ENCODE results near the gene RIPOR3. TPM values are rescaled to one million over a fixed set of nuclear protein-coding genes. Genes with fewer than 3 reads are reported as not detected.

Gene RIPOR3
- total and polyA plus RNA-seq, 9 of the 15 experiments (the other 6 are each of a cell fraction or from before 2014, with no cell fraction given): 3.3 to 62.7 (median 21.4) TPM

DNA sequence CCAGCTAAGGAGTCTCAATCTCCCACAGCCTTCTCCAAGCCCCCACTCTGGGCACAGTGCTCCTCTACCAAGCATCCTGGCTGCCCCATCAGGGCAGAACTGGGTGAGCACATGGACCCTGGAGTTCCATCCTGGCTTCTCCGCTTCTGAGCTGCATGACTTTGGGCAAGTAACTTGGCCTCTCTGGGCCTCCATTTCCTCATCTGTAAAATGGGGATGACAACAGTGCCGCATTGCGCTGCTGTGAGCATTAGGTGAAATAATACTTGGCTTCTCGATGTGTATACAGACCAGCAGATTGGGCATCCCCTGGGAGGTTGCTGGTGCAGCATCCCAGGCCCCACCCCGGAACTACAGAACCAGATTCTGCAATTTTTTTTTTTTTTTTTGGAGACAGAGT lies 8.3 kb upstream of the RIPOR3 start:
- H3K79me2 ChIP-seq (ENCODE audit: control insufficient read depth, insufficient read depth, low read length): no peaks in the 10 kb centered on the region
- no peak overlapping the region for H3K4me2 ChIP-seq (ENCODE audit: insufficient read depth, low read length)
- ATAC-seq: no peak
- CTCF ChIA-PET (ENCODE audit: low intra/inter-chr PET ratio): no interaction called here
- H3K36me3 ChIP-seq (ENCODE audit: control insufficient read depth, insufficient read depth, low read length): no peaks in the 10 kb centered on the region
- H3K4me1 ChIP-seq (replicated peaks in 1 of 2; ENCODE audit: control insufficient read depth in 2 of 2, insufficient read depth in 2 of 2, low read length in 2 of 2): peaks cover 4 to 10% of the 10 kb centered on the region in 2 experiments; a peak in 3 of 5 replicates
- H3K9ac ChIP-seq (ENCODE audit: insufficient read depth in 1 of 2, low read depth in 2 of 2, low read length in 2 of 2): no peak overlapping the region
- no peaks in the 10 kb centered on the region for H3K9me1 ChIP-seq (ENCODE audit: control insufficient read depth, insufficient read depth, low read length)
- 60% methylated on average over 5 of the region's 5 CpGs for WGBS (ENCODE audit: insufficient coverage, low coverage, missing lambda C conversion rate)
- FAIRE-seq: no peak
- no peak overlapping the region for H3K4me3 ChIP-seq
- H3K27me3 ChIP-seq (ENCODE audit: control insufficient read depth in 2 of 2, insufficient read depth in 2 of 2, low read length in 2 of 2): no peaks in the 10 kb centered on the region
- H3K27ac ChIP-seq (ENCODE audit: extremely low read depth, low read depth, low read length): no peak overlapping the region
- in situ Hi-C loops (cut with MboI): no loop called here
- intact Hi-C loops (cut with micrococcal nuclease): no loop called here
- no TSS peak for BruUV-seq (replicated peaks)
- TF ChIP-seq, protein P1, sequence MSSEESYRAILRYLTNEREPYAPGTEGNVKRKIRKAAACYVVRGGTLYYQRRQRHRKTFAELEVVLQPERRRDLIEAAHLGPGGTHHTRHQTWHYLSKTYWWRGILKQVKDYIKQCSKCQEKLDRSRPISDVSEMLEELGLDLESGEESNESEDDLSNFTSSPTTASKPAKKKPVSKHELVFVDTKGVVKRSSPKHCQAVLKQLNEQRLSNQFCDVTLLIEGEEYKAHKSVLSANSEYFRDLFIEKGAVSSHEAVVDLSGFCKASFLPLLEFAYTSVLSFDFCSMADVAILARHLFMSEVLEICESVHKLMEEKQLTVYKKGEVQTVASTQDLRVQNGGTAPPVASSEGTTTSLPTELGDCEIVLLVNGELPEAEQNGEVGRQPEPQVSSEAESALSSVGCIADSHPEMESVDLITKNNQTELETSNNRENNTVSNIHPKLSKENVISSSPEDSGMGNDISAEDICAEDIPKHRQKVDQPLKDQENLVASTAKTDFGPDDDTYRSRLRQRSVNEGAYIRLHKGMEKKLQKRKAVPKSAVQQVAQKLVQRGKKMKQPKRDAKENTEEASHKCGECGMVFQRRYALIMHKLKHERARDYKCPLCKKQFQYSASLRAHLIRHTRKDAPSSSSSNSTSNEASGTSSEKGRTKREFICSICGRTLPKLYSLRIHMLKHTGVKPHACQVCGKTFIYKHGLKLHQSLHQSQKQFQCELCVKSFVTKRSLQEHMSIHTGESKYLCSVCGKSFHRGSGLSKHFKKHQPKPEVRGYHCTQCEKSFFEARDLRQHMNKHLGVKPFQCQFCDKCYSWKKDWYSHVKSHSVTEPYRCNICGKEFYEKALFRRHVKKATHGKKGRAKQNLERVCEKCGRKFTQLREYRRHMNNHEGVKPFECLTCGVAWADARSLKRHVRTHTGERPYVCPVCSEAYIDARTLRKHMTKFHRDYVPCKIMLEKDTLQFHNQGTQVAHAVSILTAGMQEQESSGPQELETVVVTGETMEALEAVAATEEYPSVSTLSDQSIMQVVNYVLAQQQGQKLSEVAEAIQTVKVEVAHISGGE (CRISPR knock-in tag; IDR thresholded peaks at IDR 0.05): peak in 1 of 3 experiments; percentile 82; a peak in 2 of 6 replicates
- TF ChIP-seq, protein P2, sequence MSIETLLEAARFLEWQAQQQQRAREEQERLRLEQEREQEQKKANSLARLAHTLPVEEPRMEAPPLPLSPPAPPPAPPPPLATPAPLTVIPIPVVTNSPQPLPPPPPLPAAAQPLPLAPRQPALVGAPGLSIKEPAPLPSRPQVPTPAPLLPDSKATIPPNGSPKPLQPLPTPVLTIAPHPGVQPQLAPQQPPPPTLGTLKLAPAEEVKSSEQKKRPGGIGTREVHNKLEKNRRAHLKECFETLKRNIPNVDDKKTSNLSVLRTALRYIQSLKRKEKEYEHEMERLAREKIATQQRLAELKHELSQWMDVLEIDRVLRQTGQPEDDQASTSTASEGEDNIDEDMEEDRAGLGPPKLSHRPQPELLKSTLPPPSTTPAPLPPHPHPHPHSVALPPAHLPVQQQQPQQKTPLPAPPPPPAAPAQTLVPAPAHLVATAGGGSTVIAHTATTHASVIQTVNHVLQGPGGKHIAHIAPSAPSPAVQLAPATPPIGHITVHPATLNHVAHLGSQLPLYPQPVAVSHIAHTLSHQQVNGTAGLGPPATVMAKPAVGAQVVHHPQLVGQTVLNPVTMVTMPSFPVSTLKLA (conservative IDR thresholded peaks at IDR 0.05): no peak
- no peak for TF ChIP-seq PYGO2 (tag; IDR thresholded peaks at IDR 0.05)
- TF ChIP-seq RBM25 (IDR thresholded peaks at IDR 0.05; ENCODE audit: low read depth, low read length, severe bottlenecking): peak; percentile 60
- TF ChIP-seq, protein P3, sequence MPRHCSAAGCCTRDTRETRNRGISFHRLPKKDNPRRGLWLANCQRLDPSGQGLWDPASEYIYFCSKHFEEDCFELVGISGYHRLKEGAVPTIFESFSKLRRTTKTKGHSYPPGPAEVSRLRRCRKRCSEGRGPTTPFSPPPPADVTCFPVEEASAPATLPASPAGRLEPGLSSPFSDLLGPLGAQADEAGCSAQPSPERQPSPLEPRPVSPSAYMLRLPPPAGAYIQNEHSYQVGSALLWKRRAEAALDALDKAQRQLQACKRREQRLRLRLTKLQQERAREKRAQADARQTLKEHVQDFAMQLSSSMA (CRISPR knock-in tag; IDR thresholded peaks at IDR 0.05): no peak
- TF ChIP-seq ADNP (tag; IDR thresholded peaks at IDR 0.05): no peak
- TF ChIP-seq PTBP1 (IDR thresholded peaks at IDR 0.05; ENCODE audit: low read depth, low read length): 0 out of 2 replicates have a peak, but pooled peaks have one; percentile 47
- no peak for TF ChIP-seq FOS (IDR thresholded peaks at IDR 0.05; ENCODE audit: extremely low read depth, insufficient read length)
- TF ChIP-seq POLR2B (IDR thresholded peaks at IDR 0.05; ENCODE audit: low read depth, partially characterized antibody): no peak
- TF ChIP-seq ZNF121 (CRISPR knock-in tag; conservative IDR thresholded peaks at IDR 0.05): 0 out of 2 replicates have a peak, but pooled peaks have one; percentile 9
- TF ChIP-seq, protein P4, sequence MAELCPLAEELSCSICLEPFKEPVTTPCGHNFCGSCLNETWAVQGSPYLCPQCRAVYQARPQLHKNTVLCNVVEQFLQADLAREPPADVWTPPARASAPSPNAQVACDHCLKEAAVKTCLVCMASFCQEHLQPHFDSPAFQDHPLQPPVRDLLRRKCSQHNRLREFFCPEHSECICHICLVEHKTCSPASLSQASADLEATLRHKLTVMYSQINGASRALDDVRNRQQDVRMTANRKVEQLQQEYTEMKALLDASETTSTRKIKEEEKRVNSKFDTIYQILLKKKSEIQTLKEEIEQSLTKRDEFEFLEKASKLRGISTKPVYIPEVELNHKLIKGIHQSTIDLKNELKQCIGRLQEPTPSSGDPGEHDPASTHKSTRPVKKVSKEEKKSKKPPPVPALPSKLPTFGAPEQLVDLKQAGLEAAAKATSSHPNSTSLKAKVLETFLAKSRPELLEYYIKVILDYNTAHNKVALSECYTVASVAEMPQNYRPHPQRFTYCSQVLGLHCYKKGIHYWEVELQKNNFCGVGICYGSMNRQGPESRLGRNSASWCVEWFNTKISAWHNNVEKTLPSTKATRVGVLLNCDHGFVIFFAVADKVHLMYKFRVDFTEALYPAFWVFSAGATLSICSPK (IDR thresholded peaks at IDR 0.05; ENCODE audit: borderline replicate concordance): no peak
- TF ChIP-seq, protein P5, sequence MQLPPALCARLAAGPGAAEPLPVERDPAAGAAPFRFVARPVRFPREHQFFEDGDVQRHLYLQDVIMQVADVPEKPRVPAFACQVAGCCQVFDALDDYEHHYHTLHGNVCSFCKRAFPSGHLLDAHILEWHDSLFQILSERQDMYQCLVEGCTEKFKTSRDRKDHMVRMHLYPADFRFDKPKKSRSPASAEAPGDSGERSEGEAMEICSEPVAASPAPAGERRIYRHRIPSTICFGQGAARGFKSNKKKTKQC (CRISPR knock-in tag; IDR thresholded peaks at IDR 0.05): no peak
- peak; percentile 74 for TF ChIP-seq BCOR (IDR thresholded peaks at IDR 0.05)
- TF ChIP-seq ZNF778 (CRISPR knock-in tag; IDR thresholded peaks at IDR 0.05): no peak
- no peak for TF ChIP-seq KDM2B (CRISPR knock-in tag; IDR thresholded peaks at IDR 0.05)
- H3K9me3 ChIP-seq (replicated peaks; ENCODE audit: control insufficient read depth, insufficient read depth, low read depth, low read length): no peaks in the 10 kb centered on the region
- H2AFZ ChIP-seq (ENCODE audit: low read depth, low read length): no peak overlapping the region
- no peaks in the 10 kb centered on the region; the same call in 1 of the 2 replicates for H4K20me1 ChIP-seq (replicated peaks; ENCODE audit: control insufficient read depth, insufficient read depth, low read length)
- POLR2A ChIA-PET: interaction anchor here (0.6 to 1.3 kb wide), 4 partner anchors 10 to 67 kb away, joined by 3 read pairs; no protein-coding TSS in a partner anchor
- DNase-seq (ENCODE audit: extremely low read depth in 1 of 4, low spot score in 3 of 4): no peak

All from K562 (cell line).